HCT116 (cell line): ENCODE measurements around the gene PCDHGA1. TPM values are rescaled to one million over a fixed set of nuclear protein-coding genes. Genes with fewer than 3 reads are reported as not detected.

Experiments used
- ATAC-seq: fragments of 200-7000 bp; cut with Tn5 transposase; 2 replicates; pipeline ENCODE4 v1.9.1; 2020; ENCODE audit warnings: mild to moderate bottlenecking, moderate library complexity
- BruUV-seq: library from RNA; stranded (reverse); fragments of 400-500 nt; replicated peaks from 2 replicates; lab custom pipeline; 2021; lab: Mats Ljungman, UMichigan
- CTCF ChIA-PET: fragments of 300-600 bp; sonication (Branson Sonifier 250); formaldehyde crosslinking; loops from one replicate; lab custom pipeline; 2021; ENCODE audit warnings: antibody characterized with exemption; lab: Charles Lee
- POLR2A ChIA-PET: fragments of 300-600, 350-600 bp; sonication (Branson Sonifier 250); formaldehyde crosslinking; loops from one replicate; lab custom pipeline; 2021; ENCODE audit warnings: antibody characterized with exemption; lab: Charles Lee
- RAD21 ChIA-PET, 2 experiments: fragments of 300-600 bp; sonication (Branson Sonifier 250); formaldehyde crosslinking; loops; one replicate each; lab custom pipeline; 2023; ENCODE audit warnings: low total read pairs in 2 of 2; ENCODE audit not compliant: uncharacterized antibody in 2 of 2, unreplicated experiment in 2 of 2, low non-redundant PET in 1 of 2; lab: Charles Lee
- DNase-seq: peaks from one replicate; pipeline ENCODE4 v3.0.0-alpha.2; 2010; ENCODE audit warnings: low read depth, low spot score
- H2AFZ ChIP-seq: fragments of 200-600 bp; shearing (Covaris generic), sonication (generic); 2 replicates; pipeline ENCODE4 v1.6.1; 2017; ENCODE audit warnings: low read depth, mixed run types, mixed read lengths, antibody characterized with exemption, low read length; ENCODE audit not compliant: poor library complexity, severe bottlenecking
- H3K27ac ChIP-seq: 2 replicates; pipeline ENCODE4 v1.5.1; 2012; ENCODE audit warnings: low read depth, low read length
- H3K27me3 ChIP-seq: fragments of 200-600 bp; sonication (generic); 2 replicates; pipeline ENCODE4 v1.6.1; 2016; ENCODE audit warnings: mixed run types, low read length, mixed read lengths; ENCODE audit not compliant: insufficient read depth
- H3K36me3 ChIP-seq, 2 experiments: fragments of 200-500 bp in 1 of 2; fragments of 200-600 bp in 1 of 2; sonication (Bioruptor generic) in 1 of 2; sonication (generic) in 1 of 2; 2 replicates each; pipeline versions ENCODE4 v1.5.1 to v1.6.1; 2014 to 2016; ENCODE audit warnings: low read length in 2 of 2, inconsistent platforms in 1 of 2, mixed read lengths in 1 of 2, mixed run types in 1 of 2; ENCODE audit not compliant: insufficient read depth in 2 of 2, control insufficient read depth in 1 of 2
- H3K4me1 ChIP-seq, 2 experiments: fragments of 200-600 bp in 1 of 2; sonication (generic) in 1 of 2; 2 replicates each; pipeline versions ENCODE4 v1.5.1 to v1.6.1; 2012 to 2017; ENCODE audit warnings: low read length in 2 of 2, inconsistent platforms in 1 of 2, mild to moderate bottlenecking in 1 of 2, mixed read lengths in 1 of 2, mixed run types in 1 of 2, moderate library complexity in 1 of 2; ENCODE audit not compliant: insufficient read depth in 2 of 2, control insufficient read depth in 1 of 2
- H3K4me2 ChIP-seq: fragments of 200-600 bp; sonication (generic); 2 replicates; pipeline ENCODE4 v1.6.1; 2017; ENCODE audit warnings: mixed run types, low read length, mixed read lengths
- H3K4me3 ChIP-seq, 2 experiments: fragments of 200-600 bp in 1 of 2; sonication (generic) in 1 of 2; replicated peaks in 1 of 2; 2 replicates each; pipeline ENCODE4 v1.5.1; 2011 to 2016; ENCODE audit warnings: low read length in 2 of 2, control low read depth in 1 of 2, low read depth in 1 of 2, mild to moderate bottlenecking in 1 of 2, mixed read lengths in 1 of 2, mixed run types in 1 of 2
- H3K79me2 ChIP-seq: fragments of 200-600 bp; sonication (generic); 2 replicates; pipeline ENCODE4 v1.6.1; 2017; ENCODE audit warnings: mild to moderate bottlenecking, mixed run types, low read length, moderate library complexity, mixed read lengths; ENCODE audit not compliant: insufficient read depth
- H3K9ac ChIP-seq: fragments of 200-600 bp; sonication (generic); 2 replicates; pipeline ENCODE4 v1.6.1; 2016; ENCODE audit warnings: low read length, mixed read lengths
- H3K9me2 ChIP-seq: fragments of 200-600 bp; sonication (generic), shearing (Covaris generic); 2 replicates; pipeline ENCODE4 v1.6.1; 2017; ENCODE audit warnings: mixed run types, mild to moderate bottlenecking, moderate library complexity; ENCODE audit not compliant: insufficient read depth
- H3K9me3 ChIP-seq, 2 experiments: fragments of 200-500 bp in 1 of 2; fragments of 200-600 bp in 1 of 2; sonication (Bioruptor generic) in 1 of 2; sonication (generic) in 1 of 2; 2 replicates each; pipeline ENCODE4 v1.6.1; 2014 to 2017; ENCODE audit warnings: low read length in 2 of 2, mixed read lengths in 2 of 2, inconsistent platforms in 1 of 2, low read depth in 1 of 2, mild to moderate bottlenecking in 1 of 2, mixed run types in 1 of 2, moderate library complexity in 1 of 2; ENCODE audit not compliant: control insufficient read depth in 1 of 2, insufficient read depth in 1 of 2
- H4K20me1 ChIP-seq: fragments of 200-600 bp; sonication (generic), shearing (Covaris generic); 2 replicates; pipeline ENCODE4 v1.6.1; 2017; ENCODE audit warnings: mixed run types, mild to moderate bottlenecking, moderate library complexity; ENCODE audit not compliant: insufficient read depth
- ELF1 ChIP-seq: IDR thresholded peaks from 2 replicates; pipeline ENCODE4 v1.6.1; 2012; ENCODE audit warnings: low read depth, borderline replicate concordance
- FOSL1 ChIP-seq: IDR thresholded peaks from 2 replicates; pipeline ENCODE4 v1.6.1; 2012; ENCODE audit warnings: low read depth
- RAD21 ChIP-seq: IDR thresholded peaks from 2 replicates; pipeline ENCODE4 v1.6.1; 2012; ENCODE audit warnings: low read depth, mild to moderate bottlenecking
- SRF ChIP-seq: IDR thresholded peaks from 2 replicates; pipeline ENCODE4 v1.6.1; 2012; ENCODE audit warnings: low read depth
- YY1 ChIP-seq: IDR thresholded peaks from 2 replicates; pipeline ENCODE4 v1.6.1; 2011; ENCODE audit warnings: low read length, low read depth, moderate library complexity, mild to moderate bottlenecking; ENCODE audit not compliant: insufficient replicate concordance; ENCODE audit errors: extremely low read depth
- ZBTB33 ChIP-seq: IDR thresholded peaks from 2 replicates; pipeline ENCODE4 v1.6.1; 2011; ENCODE audit warnings: mild to moderate bottlenecking, low read length, moderate library complexity; ENCODE audit not compliant: insufficient replicate concordance; ENCODE audit errors: extremely low read depth
- intact Hi-C: fragments of 100-400 bp; cut with micrococcal nuclease; formaldehyde crosslinking; loops from 2 replicates; pipeline ENCODE4 v1.10.0; 2022
- total RNA-seq: library from RNA; stranded (reverse); gene quantifications from one replicate; pipeline ENCODE4 v1.2.1, GENCODE V29; 2021; ENCODE audit not compliant: unreplicated experiment
- TF ChIP-seq, protein P1 (sequence below): IDR thresholded peaks from 2 replicates; pipeline ENCODE4 v1.6.1; 2012

PCDHGA1 gene
- total RNA-seq, 1 experiment from 2014 or later: 0.05 TPM

- TF ChIP-seq ZBTB33 (no peak), ELF1 (no peak), RAD21 (no peak), FOSL1 (no peak), YY1 (no peak)
- TF ChIP-seq, protein P1, sequence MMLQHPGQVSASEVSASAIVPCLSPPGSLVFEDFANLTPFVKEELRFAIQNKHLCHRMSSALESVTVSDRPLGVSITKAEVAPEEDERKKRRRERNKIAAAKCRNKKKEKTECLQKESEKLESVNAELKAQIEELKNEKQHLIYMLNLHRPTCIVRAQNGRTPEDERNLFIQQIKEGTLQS: no peak
These were observed 149.5 kb downstream of the PCDHGA1 start (continued) for GRCh38 chr5:141479776-141480175.

DNA sequence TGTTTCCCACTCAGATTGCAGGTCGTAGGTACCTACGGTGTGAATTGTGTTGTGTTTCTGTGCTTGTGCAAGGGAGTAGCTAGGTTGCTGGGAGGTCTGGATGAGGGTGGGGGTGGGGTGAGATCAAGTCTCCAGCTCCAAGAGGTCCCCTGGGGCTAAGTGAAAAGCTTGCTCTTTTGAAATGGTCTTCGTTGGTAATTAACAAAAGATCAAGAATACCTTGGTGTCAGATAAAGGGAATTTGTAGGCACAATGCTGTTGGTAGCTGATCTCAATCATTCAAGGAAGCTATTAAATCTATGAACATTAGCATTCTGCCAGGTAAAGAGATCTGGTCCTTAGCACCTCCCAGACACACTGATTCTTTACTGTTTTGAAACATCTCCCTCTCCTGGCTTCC lies 153.6 kb downstream of the PCDHGA1 start:
- Histone ChIP-seq H3K79me2 (no peaks in the 10 kb centered on the region), H3K4me3 (no peak overlapping the region), H2AFZ (no peak overlapping the region), H3K9me2 (no peaks in the 10 kb centered on the region), H3K4me2 (no peak overlapping the region), H3K36me3 (no peaks in the 10 kb centered on the region), H3K9ac (no peak overlapping the region), H3K9me3 (no peaks in the 10 kb centered on the region), H3K4me1 (no peaks in the 10 kb centered on the region)
- intact Hi-C loops: no loop called here
- no peak for ATAC-seq
- ChIA-PET POLR2A (no interaction called here), CTCF (interaction anchor here (1.5 kb wide), 1 partner anchor 71 kb away, joined by 4 read pairs; the partner anchor contains the start of gene PCDHGA10), RAD21 (no interaction called here)
- DNase-seq: no peak
- no TSS peak for BruUV-seq
- TF ChIP-seq ELF1 (no peak), SRF (no peak), RAD21 (no peak)
- TF ChIP-seq, all 23 proteins: peak for 0
- no peaks in the 10 kb centered on the region for H3K27me3 ChIP-seq
- H3K27ac ChIP-seq: no peak overlapping the region
- no peaks in the 10 kb centered on the region for H4K20me1 ChIP-seq
